NCI-H146 treated with DMSO at 0.1 percent for 48 hours (cell line): ENCODE data around the gene DCK.

Source experiments
- DNase-seq: peaks from one replicate; lab custom pipeline; 2025; ENCODE audit not compliant: unreplicated experiment; lab: John Stamatoyannopoulos, UW

Gene DCK

DNA sequence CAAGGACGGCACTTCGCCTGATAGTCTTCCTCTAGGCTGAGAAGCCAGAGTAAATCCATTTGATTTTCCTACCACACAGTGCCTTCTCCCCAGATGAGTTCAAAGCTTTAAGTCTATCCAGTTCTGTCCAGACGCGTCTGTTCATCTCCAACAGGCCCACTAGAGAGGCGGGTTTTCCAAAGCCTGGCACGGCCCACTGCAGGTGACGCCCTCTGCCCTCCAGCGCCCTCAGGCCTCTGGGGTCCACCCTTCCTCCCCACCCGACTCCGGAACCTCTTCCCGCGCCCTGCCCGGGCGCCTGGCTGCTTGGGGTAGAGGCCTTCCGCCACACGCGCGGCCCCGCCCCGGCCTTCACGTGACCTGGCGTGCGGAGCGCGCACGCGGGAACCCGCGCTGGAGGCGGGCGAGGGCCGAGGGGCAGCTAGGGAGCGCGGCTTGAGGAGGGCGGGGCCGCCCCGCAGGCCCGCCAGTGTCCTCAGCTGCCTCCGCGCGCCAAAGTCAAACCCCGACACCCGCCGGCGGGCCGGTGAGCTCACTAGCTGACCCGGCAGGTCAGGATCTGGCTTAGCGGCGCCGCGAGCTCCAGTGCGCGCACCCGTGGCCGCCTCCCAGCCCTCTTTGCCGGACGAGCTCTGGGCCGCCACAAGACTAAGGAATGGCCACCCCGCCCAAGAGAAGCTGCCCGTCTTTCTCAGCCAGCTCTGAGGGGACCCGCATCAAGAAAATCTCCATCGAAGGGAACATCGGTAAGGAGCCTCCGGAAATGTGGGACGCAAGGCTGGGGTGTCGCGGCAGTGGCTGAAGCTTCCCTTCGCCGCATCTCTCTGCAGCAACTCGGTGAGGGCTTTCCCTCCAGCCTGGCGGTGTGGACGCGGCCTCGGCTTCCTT is at the start of gene DCK:
Gene DCK, plus strand, starts transcription at position 469 of the 888 bp plus-strand sequence. Its CDS starts 187 bp downstream, at position 656.
- peak; percentile 87 for DNase-seq

DNA sequence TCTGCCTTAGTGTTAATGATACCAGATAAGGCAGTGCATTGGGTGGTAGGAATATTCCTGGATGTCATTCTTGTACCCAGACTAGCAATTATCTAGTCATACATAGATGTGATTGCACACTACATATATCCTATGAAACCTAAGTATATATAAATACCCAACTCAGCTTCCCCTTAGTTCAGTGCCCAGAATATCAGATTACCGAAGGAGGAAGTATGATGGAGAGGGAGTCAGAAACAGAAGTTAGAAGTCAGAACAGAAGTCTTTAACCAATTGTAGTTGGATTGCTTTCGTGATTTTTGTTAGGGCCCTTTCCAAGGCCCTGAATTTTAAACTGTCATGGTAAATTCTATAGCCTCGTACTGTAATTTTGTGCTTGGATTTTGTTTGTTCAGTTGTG is 48.4 kb upstream of the DCK start:
- DNase-seq, result no peak

DNA sequence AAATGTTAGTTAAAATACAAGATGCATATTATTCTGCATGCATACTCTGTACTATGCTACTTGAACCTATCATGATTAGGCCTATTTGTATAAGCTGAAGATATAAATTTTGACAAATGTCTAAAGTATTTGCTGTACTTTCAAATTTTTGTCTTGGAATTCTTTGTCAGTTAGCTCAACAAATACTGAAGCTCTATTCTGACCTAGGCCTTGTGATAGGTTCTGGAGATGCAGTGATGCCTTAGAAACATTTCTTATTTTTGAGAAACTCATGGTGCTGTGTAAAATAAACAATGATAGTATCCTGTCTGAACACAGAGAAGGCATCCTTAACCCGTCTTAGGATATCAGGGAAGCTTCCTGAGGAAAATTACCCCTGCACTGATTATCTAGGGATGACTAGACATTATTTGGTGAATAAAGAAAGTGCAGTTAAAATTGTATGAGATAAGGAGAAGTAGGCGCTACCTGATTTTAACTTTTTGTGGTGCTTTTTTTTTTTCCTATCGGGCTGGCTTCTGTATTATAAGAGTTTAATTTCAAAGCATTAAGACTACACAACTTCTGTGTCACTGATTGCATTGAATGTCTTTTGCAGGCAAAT is 47.9 kb upstream of the DCK start:
- no peak for DNase-seq

DNA sequence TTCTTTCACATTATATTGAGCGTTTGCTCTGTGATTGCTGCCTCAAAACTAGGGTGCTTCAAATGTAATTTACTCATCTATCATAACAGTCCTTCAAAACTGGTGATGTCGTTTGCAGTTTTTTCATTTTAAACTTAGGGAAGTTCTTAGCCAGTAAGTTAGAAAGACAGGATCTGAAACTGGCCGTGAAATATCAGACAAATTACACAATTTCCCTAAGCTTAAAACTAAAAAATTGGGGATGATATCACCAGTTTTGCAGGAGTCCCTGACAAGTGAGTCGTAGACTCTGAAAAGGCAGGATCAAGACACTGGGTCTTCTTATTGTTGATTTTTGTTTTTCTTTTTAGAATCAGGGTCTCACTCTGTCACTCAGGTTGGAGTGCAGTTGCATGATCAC is 46.5 kb upstream of the DCK start:
- DNase-seq, result no peak

DNA sequence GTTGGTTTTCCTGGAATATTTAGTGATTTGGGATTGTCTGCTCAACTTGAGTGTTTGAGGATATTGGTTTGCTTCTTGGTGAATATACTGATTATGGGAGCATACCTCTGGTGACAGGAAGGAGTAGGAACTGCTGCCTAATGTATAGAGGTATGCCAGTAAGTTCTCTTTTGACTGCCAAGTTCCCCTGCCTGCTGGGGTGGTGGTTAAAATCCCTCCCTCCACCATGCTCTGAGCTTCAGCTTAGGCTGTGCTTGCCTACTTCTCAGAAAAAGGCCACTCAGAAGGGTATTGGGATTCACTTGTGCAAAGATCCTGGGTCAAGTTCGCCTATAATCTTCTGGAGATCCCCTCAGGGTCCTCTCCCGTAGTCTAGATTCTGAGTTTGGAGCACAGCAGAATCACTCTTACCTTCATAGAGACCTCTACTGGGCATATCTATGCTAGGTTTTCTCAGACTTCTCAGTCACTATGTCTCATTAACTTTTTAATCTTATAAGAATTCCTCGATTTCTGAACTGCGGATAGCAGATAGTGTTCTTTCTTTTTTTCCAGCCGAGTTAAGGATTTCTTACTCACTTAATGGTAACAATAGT is 44.7 kb upstream of the DCK start:
- DNase-seq, result no peak

DNA sequence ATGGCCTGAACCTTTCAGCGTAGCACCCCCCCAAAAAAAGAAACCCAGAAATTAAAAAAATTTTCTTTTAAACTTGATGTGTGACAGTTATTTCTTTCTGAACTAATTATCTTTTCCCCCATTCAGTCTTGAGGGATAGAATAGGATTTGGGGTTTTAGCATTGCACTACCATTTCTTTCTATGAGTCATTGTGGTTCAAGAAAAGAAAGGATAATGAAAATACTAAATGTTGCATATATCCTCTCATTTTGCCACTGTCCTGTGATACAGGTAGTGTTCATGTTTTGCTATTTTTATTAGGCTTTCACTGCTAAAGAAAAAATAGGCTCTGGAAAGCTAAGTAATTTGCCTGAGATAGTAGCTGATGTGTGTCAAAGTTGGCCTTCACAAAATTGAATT is 39.4 kb upstream of the DCK start:
- DNase-seq, result no peak

DNA sequence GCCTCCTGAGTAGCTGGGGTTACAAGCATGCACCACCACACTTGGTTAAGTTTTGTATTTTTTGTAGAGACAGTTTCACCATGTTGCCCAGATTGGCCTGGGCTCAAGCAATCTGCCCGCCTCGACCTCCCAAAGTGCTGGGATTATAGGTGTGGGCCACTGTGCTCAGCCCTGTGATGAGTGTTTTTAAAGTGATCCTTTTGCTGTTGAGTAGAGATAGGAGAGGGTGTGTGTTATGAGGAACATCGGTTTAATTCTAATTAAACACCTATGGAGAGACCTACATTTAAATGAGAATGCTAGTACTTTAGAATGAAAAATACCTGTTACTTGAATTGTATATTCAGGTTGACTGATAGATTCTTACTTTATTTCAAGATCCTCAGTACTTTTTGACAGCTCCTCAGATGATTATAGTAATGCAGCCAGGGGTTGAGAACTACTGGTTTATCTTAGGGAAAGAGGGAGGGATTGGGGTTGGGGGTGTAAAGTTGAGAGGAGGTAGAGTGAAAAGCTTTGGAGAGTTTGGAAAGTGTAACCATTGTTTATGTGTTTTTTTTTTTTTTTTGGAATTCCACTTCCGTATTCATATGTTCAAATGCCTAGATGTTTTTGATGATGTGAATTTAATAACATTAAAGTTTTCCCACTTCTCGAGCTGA is 36.8 kb upstream of the DCK start:
- DNase-seq, result no peak

DNA sequence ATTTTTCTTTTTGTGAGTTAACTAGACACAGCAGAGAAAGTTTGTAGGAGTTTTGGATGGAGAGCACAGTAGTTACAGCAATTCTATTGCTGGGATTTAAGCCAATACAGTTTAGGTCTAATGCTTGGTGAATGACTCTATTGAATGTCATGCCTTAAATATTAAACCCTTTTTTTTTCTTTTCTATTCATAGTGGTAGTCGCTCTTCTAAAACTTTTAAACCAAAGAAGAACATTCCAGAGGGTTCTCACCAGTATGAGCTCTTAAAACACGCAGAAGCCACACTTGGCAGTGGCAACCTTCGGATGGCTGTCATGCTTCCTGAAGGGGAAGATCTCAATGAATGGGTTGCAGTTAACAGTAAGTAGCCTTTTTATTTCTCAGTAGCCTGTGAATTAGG is 34.8 kb upstream of the DCK start:
- no peak for DNase-seq

DNA sequence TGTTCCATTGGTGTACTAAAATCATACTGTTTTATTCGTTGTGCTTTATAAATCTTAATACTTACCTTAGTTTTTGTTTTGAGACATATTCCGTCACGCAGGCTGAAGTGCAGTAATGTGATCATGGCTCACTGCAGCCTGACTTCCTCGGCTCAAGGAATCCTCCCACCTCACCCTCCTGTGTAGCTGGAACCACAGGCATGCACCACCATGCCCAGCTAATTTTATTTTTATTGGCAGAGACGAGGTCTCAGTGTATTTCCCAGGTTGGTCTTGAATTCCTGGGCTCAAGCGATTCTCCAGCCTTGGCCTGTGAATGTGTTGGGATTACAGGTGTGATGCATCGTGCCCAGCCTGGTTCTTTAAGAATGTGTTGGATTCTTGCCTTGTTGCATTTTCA is 24.4 kb upstream of the DCK start:
- no peak for DNase-seq

DNA sequence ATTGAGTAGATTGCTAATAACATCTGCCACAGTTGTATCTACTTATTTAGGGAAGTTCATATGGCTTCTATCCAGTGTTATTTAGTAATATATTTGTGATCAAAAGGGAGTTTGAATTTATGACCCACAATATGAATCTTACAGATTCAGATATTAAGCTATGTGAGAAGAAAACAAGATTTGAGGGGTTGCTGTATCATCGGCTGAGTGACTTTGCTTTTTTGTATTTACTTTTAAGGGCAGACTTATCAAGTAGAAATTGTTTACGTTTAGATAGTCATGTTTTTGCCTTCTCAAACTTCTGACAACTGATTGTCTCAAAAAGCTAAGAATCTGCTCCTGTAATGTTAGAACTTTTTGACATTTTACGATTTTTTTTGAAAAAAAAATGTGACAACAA is 17.2 kb upstream of the DCK start:
- DNase-seq, result no peak

DNA sequence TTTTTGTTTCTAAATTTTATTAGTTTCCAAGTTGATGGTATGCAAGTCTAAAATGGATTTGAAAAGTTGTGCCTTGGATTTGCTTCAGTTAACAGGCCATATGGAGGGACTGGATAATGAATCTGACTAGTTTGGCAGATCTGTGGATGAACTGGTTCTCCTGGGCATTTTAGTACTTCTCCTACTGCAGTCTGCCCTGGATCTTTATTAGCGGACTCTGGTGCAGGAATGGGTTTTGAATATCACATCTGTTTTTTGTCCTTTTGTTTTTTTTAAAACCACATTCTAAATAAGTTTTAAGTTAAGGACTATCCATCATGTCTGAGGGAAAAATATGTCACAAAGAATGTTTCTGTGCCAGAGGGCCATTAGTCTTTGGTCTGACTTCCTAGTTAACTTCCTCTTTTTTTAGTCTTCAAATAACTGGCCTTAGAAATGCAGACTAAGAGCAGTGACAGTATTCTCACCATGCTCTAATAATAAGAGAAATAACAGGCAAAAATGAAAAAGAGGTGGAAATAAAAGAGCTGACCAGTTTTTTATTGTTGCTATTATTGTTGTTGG is 13.9 kb upstream of the DCK start:
- no peak for DNase-seq

DNA sequence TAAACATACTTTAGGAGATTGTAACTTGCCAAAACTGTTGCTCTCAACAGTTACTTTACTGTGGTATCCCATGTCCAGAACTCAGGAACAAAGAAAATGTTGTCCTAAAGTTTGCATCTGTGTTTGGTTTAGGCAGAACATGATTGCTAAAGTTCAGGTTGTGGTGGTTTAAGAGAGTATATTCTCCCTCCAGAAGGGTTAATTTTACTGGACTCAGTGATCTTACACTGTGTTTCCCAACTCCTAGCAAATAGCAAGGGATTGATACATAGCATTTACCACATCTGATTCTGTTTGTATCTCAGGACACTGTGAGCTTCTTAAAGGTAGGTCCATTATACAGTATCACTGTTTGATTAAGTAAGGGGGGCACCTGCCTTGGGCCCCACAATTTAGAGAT is 13.3 kb upstream of the DCK start:
- no peak for DNase-seq

DNA sequence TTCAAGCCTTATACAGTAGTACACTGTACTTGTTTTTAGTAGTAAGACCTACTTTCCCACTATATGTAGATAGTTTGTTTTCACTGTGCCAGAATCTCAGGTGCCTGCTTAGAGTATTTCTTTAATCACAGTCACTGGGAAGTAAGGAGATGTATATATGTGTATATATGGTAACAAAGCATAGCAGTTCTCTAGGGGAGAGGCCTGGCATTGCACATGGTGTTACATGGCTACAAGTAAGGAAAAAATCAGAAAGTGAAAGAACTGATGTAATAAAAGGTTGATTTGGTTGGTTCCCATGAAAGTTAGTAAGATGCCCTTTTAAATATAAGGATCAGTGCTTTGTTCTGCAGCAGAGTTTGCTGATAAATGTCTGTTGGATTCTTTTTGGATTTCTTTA is 9.3 kb upstream of the DCK start:
- DNase-seq, result no peak

DNA sequence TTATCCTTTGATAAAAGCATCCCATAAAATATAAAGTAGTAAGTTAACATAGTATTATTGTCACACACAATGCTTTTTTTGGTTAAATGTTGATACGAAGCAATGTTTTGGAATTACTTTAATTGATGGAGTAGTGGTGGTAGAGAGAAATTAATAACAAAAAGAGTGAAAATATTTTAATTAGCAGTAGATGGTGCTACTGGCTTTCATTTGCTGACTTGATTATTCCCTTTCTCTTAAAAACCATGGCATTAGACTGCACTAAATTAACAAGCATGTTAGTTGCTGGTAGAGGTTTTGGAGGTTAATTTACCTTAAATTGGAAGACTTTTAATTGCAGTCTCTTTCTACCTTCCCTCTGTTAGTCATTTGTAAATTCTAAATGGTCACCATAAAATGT is 8.9 kb upstream of the DCK start:
- no peak for DNase-seq

DNA sequence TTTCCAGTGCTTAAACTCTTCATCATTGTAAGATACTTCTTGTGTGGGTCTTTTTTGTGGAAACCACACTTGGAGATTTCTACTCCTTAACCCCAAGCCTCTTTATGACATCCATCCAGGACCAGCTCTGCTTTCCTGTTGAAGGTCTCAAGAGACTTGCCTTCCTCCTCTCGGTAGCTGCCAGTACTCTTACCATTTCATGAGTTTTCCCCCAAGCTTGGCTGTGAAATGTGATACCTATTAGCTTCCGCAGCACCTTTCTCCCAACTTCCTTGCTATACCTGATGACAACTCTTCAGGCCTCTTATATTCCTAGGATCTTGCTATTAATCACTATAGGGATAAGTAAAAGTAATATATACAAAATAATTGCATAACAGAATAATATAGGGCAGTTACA is 1.9 kb upstream of the DCK start:
- DNase-seq, result no peak

DNA sequence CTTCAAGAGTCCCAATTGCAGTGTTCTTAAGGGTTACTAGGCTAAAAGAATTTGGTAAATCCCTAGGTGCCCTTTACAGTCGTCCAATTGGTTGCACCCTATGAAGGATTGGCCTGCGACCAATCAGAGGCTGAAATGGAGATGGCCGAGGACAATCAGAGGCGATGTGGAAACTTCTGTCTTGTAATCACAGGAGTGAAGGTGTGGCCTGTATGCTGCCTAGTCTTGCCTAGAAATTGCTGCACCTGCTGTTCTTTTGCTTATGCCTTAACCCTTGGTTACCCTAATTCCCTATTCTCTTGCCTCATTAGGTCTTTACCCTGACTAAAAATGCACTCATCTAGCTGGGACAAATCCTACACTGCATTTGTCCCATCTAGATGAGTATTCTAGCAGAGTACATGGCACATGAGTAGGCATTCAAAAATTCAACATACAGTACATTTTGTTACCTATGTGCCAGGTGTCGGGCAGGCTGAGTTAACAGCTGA is 1.0 kb upstream of the DCK start:
- peak; percentile 27 for DNase-seq

DNA sequence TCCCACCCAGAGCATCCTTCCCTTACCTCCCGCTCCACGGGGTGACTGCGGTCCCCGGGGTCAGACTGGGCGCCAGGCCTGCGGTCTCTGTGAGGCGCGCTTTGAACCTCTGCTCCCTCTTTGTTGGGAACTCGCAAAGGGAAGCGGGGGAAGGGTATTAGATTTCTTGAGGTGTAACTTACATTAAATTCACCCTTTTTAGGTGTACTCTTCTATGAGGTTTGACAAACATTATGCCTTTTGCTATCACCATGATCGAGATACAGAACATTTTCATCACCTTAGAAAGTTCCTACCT is 569 bp downstream of the DCK start:
- DNase-seq, result no peak

DNA sequence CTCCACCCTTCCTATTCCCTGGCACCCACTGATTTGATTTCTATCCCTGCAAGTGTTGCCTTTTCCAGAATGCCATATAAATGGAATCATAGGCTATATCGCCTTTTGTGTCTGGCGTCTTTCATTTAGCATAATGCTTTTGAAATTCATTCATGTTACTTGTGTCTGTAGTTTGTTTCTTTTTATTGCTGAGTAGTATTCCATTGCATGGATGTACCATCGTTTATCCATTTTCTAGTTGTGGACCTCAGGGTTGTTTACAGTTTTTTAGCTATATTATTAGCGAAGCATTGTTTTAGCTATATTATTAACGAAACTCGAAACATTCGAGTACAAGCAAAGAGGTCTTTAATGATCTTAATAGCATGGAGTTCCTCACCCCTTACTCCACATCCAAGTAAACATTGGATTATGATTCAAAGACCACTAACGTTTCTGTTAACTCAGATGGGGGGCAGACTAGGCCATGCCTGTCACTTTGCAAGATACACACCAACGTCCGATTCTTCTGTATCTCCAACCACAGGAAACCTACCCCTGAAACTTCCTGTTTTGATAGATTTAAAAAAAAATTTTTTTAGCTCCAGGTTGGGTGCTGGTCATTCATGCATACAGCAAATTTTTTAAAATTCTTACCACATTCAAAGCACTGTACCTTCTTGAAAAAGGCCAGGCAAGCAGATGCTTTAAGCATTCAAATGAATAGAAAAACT is 1.1 kb downstream of the DCK start:
- DNase-seq, result no peak

DNA sequence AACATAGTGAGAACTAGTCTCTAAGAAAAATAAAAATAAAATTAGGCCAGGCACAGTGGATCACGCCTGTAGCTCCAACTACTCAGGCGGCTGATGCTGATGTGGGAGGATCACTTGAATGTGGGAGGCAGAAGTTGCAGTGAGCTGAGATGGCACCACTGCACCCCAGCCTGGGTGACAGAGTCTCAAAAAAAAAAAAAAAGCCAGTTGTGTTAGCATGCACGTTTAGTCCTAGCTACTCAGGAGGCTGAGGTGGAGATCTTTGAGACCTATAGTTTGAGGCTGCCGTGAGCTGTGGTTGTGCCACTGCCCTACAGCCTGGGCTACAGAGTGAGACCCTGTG is 2.5 kb downstream of the DCK start:
- DNase-seq, result no peak

DNA sequence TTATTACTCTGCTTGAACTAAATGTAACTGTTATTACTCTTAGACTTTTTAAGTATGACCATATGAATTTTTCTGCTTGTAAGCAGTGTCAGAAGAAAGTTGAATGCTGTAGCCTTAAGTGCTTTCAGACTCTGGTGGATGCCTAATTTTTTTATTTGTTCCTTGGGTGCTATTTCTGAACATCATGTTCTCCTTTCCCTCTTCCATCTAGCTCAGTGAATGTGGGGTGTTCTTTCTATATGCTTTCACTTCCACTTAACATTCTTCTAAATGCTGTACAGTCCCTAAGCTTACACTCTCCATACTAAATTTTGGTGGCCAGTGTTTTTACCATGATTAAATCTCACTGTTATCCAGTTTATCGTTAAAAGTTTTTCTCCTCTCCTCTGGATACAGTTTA is 3.6 kb downstream of the DCK start:
- no peak for DNase-seq

DNA sequence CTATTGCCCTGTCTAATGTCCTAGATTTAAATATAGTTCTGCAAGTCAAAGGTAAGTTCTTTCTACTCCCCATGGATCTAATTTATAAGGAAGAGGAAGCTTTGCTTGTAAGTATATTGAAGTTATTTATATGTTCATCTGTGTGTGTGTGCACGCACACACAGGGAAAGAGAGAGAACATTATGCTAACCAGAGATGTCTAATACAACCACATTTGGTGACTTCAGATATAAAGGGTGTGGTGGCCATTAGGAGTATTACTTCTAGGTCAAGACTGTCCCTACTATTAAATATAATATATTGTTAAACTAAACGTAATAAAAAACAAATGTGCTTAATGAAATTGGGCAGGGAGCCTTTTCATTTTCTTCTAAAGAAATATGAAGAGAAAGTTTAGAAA is 4.1 kb downstream of the DCK start:
- DNase-seq, result no peak
